RWPE1 (cell line): ENCODE results near the gene RMRP.

ENCODE experiments used
- CTCF ChIA-PET: fragments of 350-600 bp; sonication (Branson Sonifier 250); formaldehyde crosslinking; extraction: SDS; loops from one replicate; lab custom pipeline; 2021; lab: Yijun Ruan, JAX
- POLR2A ChIA-PET: fragments of 400-600 bp; formaldehyde crosslinking; extraction: SDS; loops from one replicate; lab custom pipeline; 2020; ENCODE audit warnings: antibody characterized with exemption; ENCODE audit not compliant: low non-redundant PET; lab: Yijun Ruan, JAX
- DNase-seq: peaks from one replicate; pipeline ENCODE4 v3.0.0; 2012; ENCODE audit warnings: low spot score
- H3K27ac ChIP-seq: fragments of 450-650 bp; 2 replicates; pipeline ENCODE4 v1.5.1; 2017
- CTCF ChIP-seq: fragments of 450-650 bp; conservative IDR thresholded peaks from 2 replicates; pipeline ENCODE4 v1.5.1; 2017; ENCODE audit warnings: low read depth, mild to moderate bottlenecking

The RMRP gene

DNA sequence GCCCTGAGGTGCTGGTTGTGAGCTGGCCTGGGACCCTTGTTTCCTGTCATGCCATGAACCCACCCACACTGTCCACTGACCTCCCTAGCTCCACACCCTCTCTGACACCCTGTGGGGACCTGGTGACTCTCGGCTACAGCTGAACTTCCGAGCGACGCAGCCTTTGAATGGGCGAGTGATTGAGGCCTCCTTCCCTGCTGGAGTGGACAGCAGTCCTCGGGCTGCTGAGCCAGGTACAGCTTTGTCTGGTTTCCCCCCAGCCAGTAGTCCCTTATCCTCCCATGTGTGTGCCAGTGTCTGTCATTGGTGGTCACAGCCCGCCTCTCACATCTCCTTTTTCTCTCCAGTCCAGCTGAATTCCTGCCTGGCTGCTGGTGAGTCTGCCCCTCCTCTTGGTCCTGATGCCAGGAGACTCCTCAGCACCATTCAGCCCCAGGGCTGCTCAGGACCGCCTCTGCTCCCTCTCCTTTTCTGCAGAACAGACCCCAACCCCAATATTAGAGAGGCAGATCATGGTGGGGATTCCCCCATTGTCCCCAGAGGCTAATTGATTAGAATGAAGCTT, 22.0 kb upstream of the RMRP start:
- no peak for DNase-seq

DNA sequence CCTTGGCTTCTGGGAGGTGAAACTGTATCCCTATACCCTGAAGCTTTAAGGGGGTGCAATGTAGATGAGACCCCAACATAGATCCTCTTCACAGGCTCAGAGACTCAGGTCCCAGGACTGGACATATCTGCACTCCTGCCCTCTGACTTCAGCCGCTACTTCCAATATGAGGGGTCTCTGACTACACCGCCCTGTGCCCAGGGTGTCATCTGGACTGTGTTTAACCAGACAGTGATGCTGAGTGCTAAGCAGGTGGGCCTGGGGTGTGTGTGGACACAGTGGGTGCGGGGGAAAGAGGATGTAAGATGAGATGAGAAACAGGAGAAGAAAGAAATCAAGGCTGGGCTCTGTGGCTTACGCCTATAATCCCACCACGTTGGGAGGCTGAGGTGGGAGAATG, 21.3 kb upstream of the RMRP start:
- POLR2A ChIA-PET = interaction anchor here (0.8 kb wide), 1 partner anchor 10 kb away, joined by 3 read pairs; no protein-coding TSS in a partner anchor

More for the DNA sequence above, 22.0 kb upstream of the RMRP start:
- ChIA-PET CTCF (no interaction called here), POLR2A (interaction anchor here (0.8 kb wide), 1 partner anchor 9 kb away, joined by 3 read pairs; no protein-coding TSS in a partner anchor)
- TF ChIP-seq CTCF = no peak
- H3K27ac ChIP-seq = peak overlapping the region; percentile 20; the same call in 1 of the 2 replicates

DNA sequence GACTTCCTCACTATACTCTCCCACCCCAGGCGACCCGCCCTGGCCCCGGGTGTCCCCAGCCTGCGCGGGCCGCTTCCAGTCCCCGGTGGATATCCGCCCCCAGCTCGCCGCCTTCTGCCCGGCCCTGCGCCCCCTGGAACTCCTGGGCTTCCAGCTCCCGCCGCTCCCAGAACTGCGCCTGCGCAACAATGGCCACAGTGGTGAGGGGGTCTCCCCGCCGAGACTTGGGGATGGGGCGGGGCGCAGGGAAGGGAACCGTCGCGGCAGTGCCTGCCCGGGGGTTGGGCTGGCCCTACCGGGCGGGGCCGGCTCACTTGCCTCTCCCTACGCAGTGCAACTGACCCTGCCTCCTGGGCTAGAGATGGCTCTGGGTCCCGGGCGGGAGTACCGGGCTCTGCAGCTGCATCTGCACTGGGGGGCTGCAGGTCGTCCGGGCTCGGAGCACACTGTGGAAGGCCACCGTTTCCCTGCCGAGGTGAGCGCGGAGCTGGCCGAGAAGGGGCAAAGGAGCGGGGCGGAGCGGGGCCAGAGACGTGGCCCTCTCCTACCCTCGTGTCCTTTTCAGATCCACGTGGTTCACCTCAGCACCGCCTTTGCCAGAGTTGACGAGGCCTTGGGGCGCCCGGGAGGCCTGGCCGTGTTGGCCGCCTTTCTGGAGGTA, 18.0 kb upstream of the RMRP start:
- no peak for TF ChIP-seq CTCF
- H3K27ac ChIP-seq = no peak overlapping the region
- DNase-seq = no peak
- ChIA-PET CTCF (interaction anchor here (0.9 kb wide), 1 partner anchor 39 kb away, joined by 3 read pairs; no protein-coding TSS in a partner anchor), POLR2A (no interaction called here)

More for the DNA sequence above, 21.3 kb upstream of the RMRP start:
- TF ChIP-seq CTCF = no peak
- DNase-seq = no peak
- H3K27ac ChIP-seq = no peak overlapping the region
- CTCF ChIA-PET = no interaction called here

DNA sequence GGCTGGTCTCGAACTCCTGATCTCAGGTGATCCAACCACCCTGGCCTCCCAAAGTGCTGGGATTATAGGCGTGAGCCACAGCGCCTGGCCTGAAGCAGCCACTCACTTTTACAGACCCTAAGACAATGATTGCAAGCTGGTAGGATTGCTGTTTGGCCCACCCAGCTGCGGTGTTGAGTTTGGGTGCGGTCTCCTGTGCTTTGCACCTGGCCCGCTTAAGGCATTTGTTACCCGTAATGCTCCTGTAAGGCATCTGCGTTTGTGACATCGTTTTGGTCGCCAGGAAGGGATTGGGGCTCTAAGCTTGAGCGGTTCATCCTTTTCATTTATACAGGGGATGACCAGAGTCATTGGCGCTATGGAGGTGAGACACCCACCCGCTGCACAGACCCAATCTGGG, 17.4 kb upstream of the RMRP start:
- no peak overlapping the region for H3K27ac ChIP-seq
- DNase-seq = no peak
- ChIA-PET CTCF (interaction anchor here (0.9 kb wide), 1 partner anchor 40 kb away, joined by 3 read pairs; no protein-coding TSS in a partner anchor), POLR2A (no interaction called here)
- TF ChIP-seq CTCF = no peak

GRCh38 chr9:35674025-35674361, 16.2 kb upstream of the RMRP start:
- no peak for DNase-seq
- no peak for TF ChIP-seq CTCF
- POLR2A ChIA-PET = interaction anchor here (1.5 kb wide), 1 partner anchor 9 kb away, joined by 6 read pairs; the partner anchor contains the start of gene ARHGEF39
- peak overlapping the region; percentile 65 for H3K27ac ChIP-seq
- CTCF ChIA-PET = interaction anchor here (0.7 to 1.6 kb wide), 3 partner anchors 22 to 163 kb away, joined by 3 to 5 read pairs (median 3); no protein-coding TSS in a partner anchor

DNA sequence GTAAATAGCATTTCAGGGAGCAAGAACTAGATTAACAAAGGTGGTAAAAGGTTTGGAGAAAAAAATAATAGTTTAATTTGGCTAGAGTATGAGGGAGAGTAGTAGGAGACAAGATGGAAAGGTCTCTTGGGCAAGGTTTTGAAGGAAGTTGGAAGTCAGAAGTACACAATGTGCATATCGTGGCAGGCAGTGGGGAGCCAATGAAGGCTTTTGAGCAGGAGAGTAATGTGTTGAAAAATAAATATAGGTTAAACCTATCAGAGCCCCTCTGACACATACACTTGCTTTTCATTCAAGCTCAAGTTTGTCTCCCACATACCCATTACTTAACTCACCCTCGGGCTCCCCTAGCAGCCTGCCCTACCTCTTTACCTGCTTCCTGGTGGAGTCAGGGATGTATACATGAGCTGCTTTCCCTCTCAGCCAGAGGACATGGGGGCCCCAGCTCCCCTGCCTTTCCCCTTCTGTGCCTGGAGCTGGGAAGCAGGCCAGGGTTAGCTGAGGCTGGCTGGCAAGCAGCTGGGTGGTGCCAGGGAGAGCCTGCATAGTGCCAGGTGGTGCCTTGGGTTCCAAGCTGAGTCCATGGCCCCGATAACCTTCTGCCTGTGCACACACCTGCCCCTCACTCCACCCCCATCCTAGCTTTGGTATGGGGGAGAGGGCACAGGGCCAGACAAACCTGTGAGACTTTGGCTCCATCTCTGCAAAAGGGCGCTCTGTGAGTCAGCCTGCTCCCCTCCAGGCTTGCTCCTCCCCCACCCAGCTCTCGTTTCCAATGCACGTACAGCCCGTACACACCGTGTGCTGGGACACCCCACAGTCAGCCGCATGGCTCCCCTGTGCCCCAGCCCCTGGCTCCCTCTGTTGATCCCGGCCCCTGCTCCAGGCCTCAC, 15.6 kb upstream of the RMRP start, which contains the start of gene CA9:
Gene CA9, plus strand, starts transcription at position 797 of the 893 bp plus-strand sequence. Its CDS starts 32 bp downstream, at position 829.
- peak within 1 kb of the TSS; percentile 65 for H3K27ac ChIP-seq
- peak; percentile 60 for DNase-seq
- no peak for TF ChIP-seq CTCF
- POLR2A ChIA-PET = interaction anchor here (1.5 kb wide), 1 partner anchor 8 kb away, joined by 6 read pairs; the partner anchor contains the start of gene ARHGEF39
- CTCF ChIA-PET = interaction anchor here (0.6 to 1.6 kb wide), 5 partner anchors 23 to 223 kb away, joined by 3 to 5 read pairs (median 4); no protein-coding TSS in a partner anchor
